Smooth muscle cell (in vitro differentiated cells): ENCODE data around the gene POLD2. TPM values are rescaled to one million over a fixed set of nuclear protein-coding genes. Genes with fewer than 3 reads are reported as not detected.

Experiments
- DNase-seq: peaks from one replicate; lab custom pipeline; 2025; ENCODE audit not compliant: unreplicated experiment; lab: John Stamatoyannopoulos, UW
- H2AFZ ChIP-seq: fragments of 200-600 bp; sonication (generic); 2 replicates; pipeline ENCODE4 v1.6.0; 2016; ENCODE audit warnings: antibody characterized with exemption, low read depth, mild to moderate bottlenecking
- H3F3A ChIP-seq: fragments of 200-600 bp; sonication (generic); 2 replicates; pipeline ENCODE4 v1.6.0; 2017; ENCODE audit warnings: antibody characterized with exemption, low read depth
- H3K27ac ChIP-seq: fragments of 200-600 bp; sonication (generic); 2 replicates; pipeline ENCODE4 v1.5.1; 2016; ENCODE audit warnings: low read depth, mild to moderate bottlenecking
- H3K27me3 ChIP-seq: fragments of 200-600 bp; sonication (generic); 2 replicates; pipeline ENCODE4 v1.6.1; 2016; ENCODE audit warnings: low read depth, mild to moderate bottlenecking
- H3K36me3 ChIP-seq: fragments of 200-600 bp; sonication (generic); 2 replicates; pipeline ENCODE4 v1.5.1; 2016; ENCODE audit warnings: low read depth
- H3K4me1 ChIP-seq: fragments of 200-600 bp; sonication (generic); 2 replicates; pipeline ENCODE4 v1.5.1; 2016; ENCODE audit warnings: low read depth
- H3K4me2 ChIP-seq: fragments of 200-600 bp; sonication (generic); 2 replicates; pipeline ENCODE4 v1.6.0; 2016; ENCODE audit warnings: mild to moderate bottlenecking
- H3K4me3 ChIP-seq: fragments of 200-600 bp; sonication (generic); 2 replicates; pipeline ENCODE4 v1.5.1; 2016; ENCODE audit warnings: mild to moderate bottlenecking
- H3K79me2 ChIP-seq: fragments of 200-600 bp; sonication (generic); 2 replicates; pipeline ENCODE4 v1.6.0; 2016; ENCODE audit warnings: low read depth, mild to moderate bottlenecking
- H3K9ac ChIP-seq: fragments of 200-600 bp; sonication (generic); 2 replicates; pipeline ENCODE4 v1.6.0; 2016; ENCODE audit warnings: low read depth
- H3K9me3 ChIP-seq: fragments of 200-600 bp; sonication (generic); replicated peaks from 2 replicates; pipeline ENCODE4 v1.5.1; 2016; ENCODE audit warnings: low read depth
- H4K20me1 ChIP-seq: fragments of 200-600 bp; sonication (generic); 2 replicates; pipeline ENCODE4 v1.6.0; 2016; ENCODE audit warnings: low read depth
- CTCF ChIP-seq: fragments of 200-600 bp; sonication (generic); IDR thresholded peaks from 2 replicates; pipeline ENCODE4 v1.5.1; 2017; ENCODE audit warnings: borderline replicate concordance, mild to moderate bottlenecking, antibody characterized with exemption; ENCODE audit not compliant: insufficient read depth, poor library complexity, severe bottlenecking
- WGBS: methylation state at CpG from one replicate; pipeline ENCODE4 v1.1.7; 2016; ENCODE audit warnings: low lambda C conversion rate; 5-methylcytosine and 5-hydroxymethylcytosine counted together
- polyA plus RNA-seq: library from polyadenylated mRNA; unstranded; fragments of >200 nt; fragmentation: Nextera tagmentation; extraction: Ambion mirVana; gene quantifications from 2 replicates; pipeline ENCODE4 v1.2.1, GENCODE V29; 2016
- total RNA-seq: library from RNA; depleted of rRNA; stranded (reverse); fragments of >200 nt; gene quantifications from 2 replicates; pipeline ENCODE4 v1.2.3, GENCODE V29; 2014

The POLD2 gene
- total and polyA plus RNA-seq, 2 experiments from 2014 or later, result 45.5 to 151 TPM

- Histone ChIP-seq H3K4me3 (no peak overlapping the region), H3K9ac (no peak overlapping the region), H3K4me2 (no peak overlapping the region), H2AFZ (no peak overlapping the region), H3K36me3 (no peaks in the 10 kb centered on the region), H3K4me1 (peaks cover 11% of the 10 kb centered on the region), H3K9me3 (no peaks in the 10 kb centered on the region), H3F3A (peaks cover 6% of the 10 kb centered on the region), H4K20me1 (no peaks in the 10 kb centered on the region), H3K27me3 (no peaks in the 10 kb centered on the region), H3K27ac (no peak overlapping the region), H3K79me2 (no peaks in the 10 kb centered on the region)
- no peak for TF ChIP-seq CTCF
- WGBS, result 96% methylated on average over 2 of the region's 2 CpGs
- DNase-seq, result no peak
These were observed 38.0 kb upstream of the POLD2 start for GRCh38 chr7:44161371-44161770.

- 75% methylated on average over 5 of the region's 5 CpGs for WGBS
- no peaks in the 10 kb centered on the region for H3K79me2 ChIP-seq
- H3K4me1 ChIP-seq, result peaks cover 11% of the 10 kb centered on the region
- H3K36me3 ChIP-seq, result no peaks in the 10 kb centered on the region
- no peak overlapping the region for H2AFZ ChIP-seq
- peaks cover 6% of the 10 kb centered on the region for H3F3A ChIP-seq
- H3K9me3 ChIP-seq, result no peaks in the 10 kb centered on the region
- H3K9ac ChIP-seq, result no peak overlapping the region
- no peaks in the 10 kb centered on the region for H3K27me3 ChIP-seq
- H4K20me1 ChIP-seq, result no peaks in the 10 kb centered on the region
- no peak overlapping the region for H3K4me3 ChIP-seq
- TF ChIP-seq CTCF, result no peak
- no peak for DNase-seq
- no peak overlapping the region for H3K4me2 ChIP-seq
- no peak overlapping the region for H3K27ac ChIP-seq
These were observed 36.7 kb upstream of the POLD2 start for GRCh38 chr7:44159824-44160630.

- H3K27ac ChIP-seq, result no peak overlapping the region
- no peak overlapping the region for H3K4me2 ChIP-seq
- no peaks in the 10 kb centered on the region for H3K9me3 ChIP-seq
- H2AFZ ChIP-seq, result no peak overlapping the region
- no peaks in the 10 kb centered on the region for H3K79me2 ChIP-seq
- no peak overlapping the region for H3K4me3 ChIP-seq
- H4K20me1 ChIP-seq, result no peaks in the 10 kb centered on the region
- TF ChIP-seq CTCF, result no peak
- H3K27me3 ChIP-seq, result no peaks in the 10 kb centered on the region
- peaks cover 8% of the 10 kb centered on the region for H3K4me1 ChIP-seq
- no peaks in the 10 kb centered on the region for H3F3A ChIP-seq
- no peak overlapping the region for H3K9ac ChIP-seq
- no peaks in the 10 kb centered on the region for H3K36me3 ChIP-seq
- no peak for DNase-seq
- WGBS, result 95% methylated on average over 12 of the region's 12 CpGs
These were observed 35.7 kb upstream of the POLD2 start for GRCh38 chr7:44158873-44159631.
